Midbrain (tissue), 1 donor: Measurements from ENCODE around the gene KHSRP.
A peak's percentile ranks its signal among the peaks of the same experiment; 100 is the strongest.
"Not testable (repeated sequence)": the region's sequence is repeated elsewhere in the genome, so short reads cannot be mapped to it uniquely, and the experiment has no call there.

Source experiments
- DNase-seq: peaks from one replicate; lab custom pipeline; 2025; lab: John Stamatoyannopoulos, UW

Gene KHSRP

GRCh38 chr19:6450166-6450565, 25.6 kb upstream of the KHSRP start:
- no peak for DNase-seq

DNA sequence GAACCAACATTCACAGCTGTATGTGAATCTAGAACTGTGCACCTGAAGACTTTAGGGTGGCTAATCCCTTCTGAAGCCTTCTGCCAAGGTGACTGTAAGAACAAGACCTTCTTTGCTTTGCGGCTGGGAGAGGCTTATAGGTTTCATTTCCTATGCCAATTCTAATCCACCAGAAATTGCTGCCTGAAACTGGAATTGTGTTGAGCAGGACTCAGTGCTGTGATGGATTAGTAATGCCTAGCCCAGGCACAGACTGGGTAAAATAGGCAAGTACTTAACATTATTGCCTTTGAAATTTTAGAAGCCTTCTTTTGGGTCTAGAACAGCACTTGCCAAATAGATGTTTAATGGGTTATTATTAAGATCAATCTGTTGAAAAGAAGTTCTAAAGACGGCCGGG, 23.4 kb upstream of the KHSRP start:
- DNase-seq = no peak

GRCh38 chr19:6446452-6446851, 21.8 kb upstream of the KHSRP start:
- DNase-seq = no peak

- no peak for DNase-seq
Measured at GRCh38 chr19:6443986-6444385, 19.4 kb upstream of the KHSRP start.

DNA sequence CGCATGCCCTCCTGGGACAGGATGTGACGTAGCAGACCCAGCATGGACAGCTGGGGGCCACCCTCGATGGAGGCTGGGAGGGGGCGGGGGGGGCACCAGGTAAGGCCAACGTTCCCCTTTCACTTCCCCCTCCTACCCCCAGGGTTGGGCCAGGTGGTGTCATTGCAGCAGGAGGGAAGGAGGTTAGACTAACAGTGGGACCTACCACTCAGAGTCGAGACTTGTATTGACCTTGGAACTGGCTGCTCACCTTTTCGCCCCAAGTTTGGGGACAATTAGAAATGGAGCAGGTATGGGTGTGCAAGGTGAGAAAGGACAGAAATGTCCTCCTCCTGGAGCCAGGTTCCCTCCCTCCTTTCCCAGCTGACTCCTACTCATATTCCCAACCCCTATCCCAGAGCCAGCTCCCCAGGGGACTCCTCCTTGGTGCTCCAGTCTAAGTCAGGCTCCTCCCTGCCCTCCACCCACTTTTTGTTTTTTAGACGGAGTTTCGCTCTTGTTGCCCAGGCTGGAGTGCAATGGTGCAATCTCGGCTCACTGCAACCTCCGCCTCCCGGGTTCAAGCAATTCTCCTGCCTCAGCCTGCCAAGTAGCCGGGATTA, 17.6 kb upstream of the KHSRP start:
- no peak for DNase-seq

- no peak for DNase-seq
Measured at GRCh38 chr19:6440905-6441304, 16.3 kb upstream of the KHSRP start.

DNA sequence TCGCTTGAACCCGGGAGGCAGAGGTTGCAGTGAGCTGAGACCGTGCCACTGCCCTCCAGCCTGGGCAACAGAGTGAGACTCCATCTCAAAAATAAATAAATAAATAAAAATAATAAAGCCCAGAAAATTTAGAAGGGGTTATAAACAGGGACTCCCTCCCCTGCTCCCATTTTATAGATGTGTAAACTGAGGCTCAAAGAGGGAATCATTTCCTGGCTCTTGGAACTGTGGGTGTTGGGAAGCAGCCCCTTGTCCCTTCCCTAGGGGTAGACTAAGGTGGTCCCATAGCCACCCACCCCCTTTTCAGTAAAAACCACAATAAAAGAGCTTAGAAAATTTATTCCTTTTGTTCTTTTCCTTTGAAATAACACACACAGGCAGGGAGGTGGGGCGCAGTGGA, 15.1 kb upstream of the KHSRP start:
- no peak for DNase-seq

GRCh38 chr19:6433663-6434062, 9.1 kb upstream of the KHSRP start, which contains the start of gene SLC25A41:
SLC25A41 (minus strand) TSS chr19:6433763; CDS start chr19:6433693, 70 bp downstream.
- DNase-seq = no peak

DNA sequence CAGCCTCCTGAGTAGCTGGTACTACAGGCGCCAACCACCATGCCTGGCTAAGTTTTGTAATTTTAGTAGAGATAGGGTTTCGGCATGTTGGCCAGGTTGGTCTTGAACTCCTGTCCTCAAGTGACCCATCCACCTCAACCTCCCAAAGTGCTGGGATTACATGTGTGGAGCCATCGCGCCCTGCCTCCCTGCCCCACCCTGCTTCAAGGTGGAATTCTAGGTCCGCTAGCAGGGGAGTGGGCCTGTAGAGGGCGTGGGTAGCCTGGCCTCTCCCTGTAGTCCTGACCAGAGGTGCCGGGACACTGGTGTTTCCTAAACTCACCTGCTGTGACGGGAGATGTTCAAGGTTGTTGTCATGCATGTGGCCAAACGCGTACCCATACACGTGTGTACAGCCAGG, 8.6 kb upstream of the KHSRP start:
- DNase-seq = no peak

DNA sequence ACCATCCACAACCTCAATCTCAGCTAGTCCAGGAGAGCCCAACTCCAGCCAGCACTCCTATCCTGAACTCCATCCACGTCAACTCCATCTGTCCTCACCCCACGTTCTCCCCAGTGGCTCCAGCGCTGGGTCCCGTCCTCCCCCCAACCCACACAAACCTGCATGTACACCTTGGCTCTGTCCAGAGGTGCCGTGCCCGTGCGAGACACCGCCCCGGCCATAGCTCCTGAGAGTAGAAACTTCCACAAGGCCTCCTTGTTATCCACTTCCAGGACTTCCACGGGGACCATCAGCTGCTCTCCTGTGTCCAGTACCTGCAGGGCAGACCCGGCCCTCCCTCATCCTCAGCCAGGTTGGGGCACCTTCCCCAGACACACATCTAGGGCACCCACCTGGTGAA, 7.3 kb upstream of the KHSRP start:
- DNase-seq = no peak

- DNase-seq = no peak
Measured at GRCh38 chr19:6429419-6430221, 5.0 kb upstream of the KHSRP start.

DNA sequence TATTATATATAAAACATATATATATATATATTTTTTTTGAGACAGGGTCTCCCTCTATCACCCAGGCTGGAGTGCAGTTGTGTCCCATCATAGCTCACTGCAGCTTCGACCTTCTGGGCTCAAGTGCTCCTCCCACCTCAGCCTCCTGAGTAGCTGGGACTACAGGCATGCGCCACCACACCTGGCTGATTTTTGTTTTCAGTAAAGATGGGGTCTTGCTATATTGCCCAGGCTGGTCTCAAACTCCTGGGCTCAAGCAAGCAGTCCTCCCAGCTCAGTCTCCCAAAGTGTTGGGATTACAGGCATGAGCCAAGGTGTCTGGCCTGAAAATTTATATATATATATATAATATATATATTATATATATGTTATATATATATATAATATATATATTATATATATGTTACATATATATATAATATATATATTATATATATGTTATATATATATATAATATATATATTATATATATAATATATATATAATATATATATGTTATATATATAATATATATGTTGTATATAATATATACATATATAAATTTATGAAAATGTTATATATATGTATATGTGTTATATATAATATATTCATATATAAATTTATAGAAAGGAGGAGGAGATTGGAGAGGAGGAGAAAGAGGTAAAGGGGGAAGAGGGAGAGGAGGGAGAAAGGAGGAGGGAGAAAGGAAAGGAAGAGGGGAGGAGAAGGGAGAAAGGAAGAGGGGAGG, 4.2 kb upstream of the KHSRP start:
- DNase-seq = not testable (repeated sequence)

GRCh38 chr19:6427131-6427530, 2.5 kb upstream of the KHSRP start:
- no peak for DNase-seq

- no peak for DNase-seq
Measured at GRCh38 chr19:6425732-6426620, 1.4 kb upstream of the KHSRP start.

- peak; percentile 100 for DNase-seq
Measured at GRCh38 chr19:6424939-6425731, 524 bp upstream of the KHSRP start.

- DNase-seq = no peak
Measured at GRCh38 chr19:6423499-6424194, 964 bp downstream of the KHSRP start.

- DNase-seq = no peak
Measured at GRCh38 chr19:6421075-6422014, 3.3 kb downstream of the KHSRP start.

DNA sequence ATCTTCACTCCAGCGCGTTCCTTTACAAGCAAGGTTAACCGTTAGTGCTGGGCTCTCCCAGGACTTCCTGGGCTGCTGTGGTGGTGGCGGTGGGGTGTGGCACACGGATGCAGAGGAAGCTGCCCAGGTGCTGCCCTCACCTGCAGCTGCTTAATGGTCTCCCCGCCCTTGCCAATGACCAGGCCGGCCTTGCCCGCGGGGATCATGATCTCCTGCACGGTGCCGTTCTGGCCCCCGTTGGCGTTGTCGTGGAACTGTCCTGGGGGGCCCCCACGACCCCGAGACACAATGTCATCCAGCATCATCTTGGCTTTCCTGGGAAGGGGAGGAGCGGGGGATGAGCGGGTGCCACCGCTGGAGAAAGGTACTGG, 6.1 kb downstream of the KHSRP start:
- DNase-seq = no peak
